ENCODE measurements around the gene FKBP1A.

Gene FKBP1A

GRCh38 chr20:1376007-1376406 lies 16.8 kb downstream of the FKBP1A start:
- no peak for DNase-seq (ENCODE audit: extremely low spot score)
- POLR2A ChIA-PET, result no interaction called here
- TF ChIP-seq LEF1 (IDR thresholded peaks at IDR 0.05; ENCODE audit: borderline replicate concordance) (no peak), TARDBP (IDR thresholded peaks at IDR 0.05) (no peak), ZNF384 (IDR thresholded peaks at IDR 0.05) (no peak), PKNOX1 (IDR thresholded peaks at IDR 0.05) (no peak), FOXM1 (IDR thresholded peaks at IDR 0.05; ENCODE audit: borderline replicate concordance) (no peak), FOXK2 (IDR thresholded peaks at IDR 0.05) (no peak), SUZ12 (IDR thresholded peaks at IDR 0.05) (no peak), ARNT (IDR thresholded peaks at IDR 0.05) (no peak), L3MBTL2 (conservative IDR thresholded peaks at IDR 0.05) (no peak), HDGF (IDR thresholded peaks at IDR 0.05; ENCODE audit: borderline replicate concordance) (no peak), CTBP1 (IDR thresholded peaks at IDR 0.05; ENCODE audit: borderline replicate concordance) (no peak), SP1 (IDR thresholded peaks at IDR 0.05) (no peak), FOXA1 (IDR thresholded peaks at IDR 0.05) (no peak), BHLHE40 (IDR thresholded peaks at IDR 0.05; ENCODE audit: borderline replicate concordance) (no peak), ELF4 (IDR thresholded peaks at IDR 0.05) (no peak), NFRKB (IDR thresholded peaks at IDR 0.05) (no peak)
- CTCF ChIA-PET, result no interaction called here

GRCh38 chr20:1375515-1375914 lies 17.3 kb downstream of the FKBP1A start:
- CTCF ChIA-PET, result no interaction called here
- no peak for DNase-seq (ENCODE audit: extremely low spot score)
- POLR2A ChIA-PET, result no interaction called here
- TF ChIP-seq SUZ12 (IDR thresholded peaks at IDR 0.05), result no peak
- TF ChIP-seq TARDBP (IDR thresholded peaks at IDR 0.05), result no peak
- no peak for TF ChIP-seq CTBP1 (IDR thresholded peaks at IDR 0.05; ENCODE audit: borderline replicate concordance)
- TF ChIP-seq HDGF (IDR thresholded peaks at IDR 0.05; ENCODE audit: borderline replicate concordance), result no peak
- TF ChIP-seq FOXM1 (IDR thresholded peaks at IDR 0.05; ENCODE audit: borderline replicate concordance), result no peak
- no peak for TF ChIP-seq L3MBTL2 (conservative IDR thresholded peaks at IDR 0.05)
- no peak for TF ChIP-seq PKNOX1 (IDR thresholded peaks at IDR 0.05)
- no peak for TF ChIP-seq FOXK2 (IDR thresholded peaks at IDR 0.05)
- no peak for TF ChIP-seq ZNF384 (IDR thresholded peaks at IDR 0.05)
- TF ChIP-seq ARNT (IDR thresholded peaks at IDR 0.05), result no peak
- no peak for TF ChIP-seq SP1 (IDR thresholded peaks at IDR 0.05)
- TF ChIP-seq ELF4 (IDR thresholded peaks at IDR 0.05), result no peak
- TF ChIP-seq BHLHE40 (IDR thresholded peaks at IDR 0.05; ENCODE audit: borderline replicate concordance), result no peak
- no peak for TF ChIP-seq FOXA1 (IDR thresholded peaks at IDR 0.05)
- TF ChIP-seq LEF1 (IDR thresholded peaks at IDR 0.05; ENCODE audit: borderline replicate concordance), result no peak
- TF ChIP-seq NFRKB (IDR thresholded peaks at IDR 0.05), result no peak

- CTCF ChIA-PET, result no interaction called here
- POLR2A ChIA-PET, result no interaction called here
- DNase-seq (ENCODE audit: extremely low spot score), result no peak
- TF ChIP-seq LEF1 (IDR thresholded peaks at IDR 0.05; ENCODE audit: borderline replicate concordance), result no peak
- no peak for TF ChIP-seq SP1 (IDR thresholded peaks at IDR 0.05)
- TF ChIP-seq CTBP1 (IDR thresholded peaks at IDR 0.05; ENCODE audit: borderline replicate concordance), result no peak
- TF ChIP-seq BHLHE40 (IDR thresholded peaks at IDR 0.05; ENCODE audit: borderline replicate concordance), result no peak
- no peak for TF ChIP-seq ELF4 (IDR thresholded peaks at IDR 0.05)
- TF ChIP-seq FOXK2 (IDR thresholded peaks at IDR 0.05), result no peak
- no peak for TF ChIP-seq SUZ12 (IDR thresholded peaks at IDR 0.05)
- no peak for TF ChIP-seq ZNF384 (IDR thresholded peaks at IDR 0.05)
- TF ChIP-seq PKNOX1 (IDR thresholded peaks at IDR 0.05), result no peak
- TF ChIP-seq ARNT (IDR thresholded peaks at IDR 0.05), result no peak
- TF ChIP-seq FOXM1 (IDR thresholded peaks at IDR 0.05; ENCODE audit: borderline replicate concordance), result no peak
- no peak for TF ChIP-seq HDGF (IDR thresholded peaks at IDR 0.05; ENCODE audit: borderline replicate concordance)
- TF ChIP-seq FOXA1 (IDR thresholded peaks at IDR 0.05), result no peak
- no peak for TF ChIP-seq TARDBP (IDR thresholded peaks at IDR 0.05)
Observed at GRCh38 chr20:1374246-1374645, 18.6 kb downstream of the FKBP1A start.

GRCh38 chr20:1373614-1374013 lies 19.2 kb downstream of the FKBP1A start:
- TF ChIP-seq SP1 (IDR thresholded peaks at IDR 0.05) (no peak), FOXA1 (IDR thresholded peaks at IDR 0.05) (no peak), ARNT (IDR thresholded peaks at IDR 0.05) (no peak), SUZ12 (IDR thresholded peaks at IDR 0.05) (no peak)
- no peak for DNase-seq (ENCODE audit: extremely low spot score)
- POLR2A ChIA-PET, result no interaction called here
- CTCF ChIA-PET, result no interaction called here

- DNase-seq (ENCODE audit: extremely low spot score), result no peak
- ChIA-PET CTCF (no interaction called here), POLR2A (no interaction called here)
- TF ChIP-seq HDGF (IDR thresholded peaks at IDR 0.05; ENCODE audit: borderline replicate concordance) (no peak), SP1 (IDR thresholded peaks at IDR 0.05) (no peak), FOXK2 (IDR thresholded peaks at IDR 0.05) (no peak), FOXA1 (IDR thresholded peaks at IDR 0.05) (no peak), ZNF384 (IDR thresholded peaks at IDR 0.05) (no peak), PKNOX1 (IDR thresholded peaks at IDR 0.05) (no peak), NFRKB (IDR thresholded peaks at IDR 0.05) (no peak), BHLHE40 (IDR thresholded peaks at IDR 0.05; ENCODE audit: borderline replicate concordance) (no peak), L3MBTL2 (conservative IDR thresholded peaks at IDR 0.05) (no peak), CTBP1 (IDR thresholded peaks at IDR 0.05; ENCODE audit: borderline replicate concordance) (no peak), ARNT (IDR thresholded peaks at IDR 0.05) (no peak), FOXM1 (IDR thresholded peaks at IDR 0.05; ENCODE audit: borderline replicate concordance) (no peak), LEF1 (IDR thresholded peaks at IDR 0.05; ENCODE audit: borderline replicate concordance) (no peak), SUZ12 (IDR thresholded peaks at IDR 0.05) (no peak), ELF4 (IDR thresholded peaks at IDR 0.05) (no peak), TARDBP (IDR thresholded peaks at IDR 0.05) (no peak)
Observed at GRCh38 chr20:1373036-1373435, 19.8 kb downstream of the FKBP1A start.
